ENCODE data around the gene CDC42EP4. TPM values are rescaled to one million over a fixed set of nuclear protein-coding genes. Genes with fewer than 3 reads are reported as not detected.
A peak's percentile ranks its signal among the peaks of the same experiment; 100 is the strongest.

The CDC42EP4 gene
- total RNA-seq, 4 donors from 2014 or later: 45.1 to 63.9 (median 52.9) TPM

DNA sequence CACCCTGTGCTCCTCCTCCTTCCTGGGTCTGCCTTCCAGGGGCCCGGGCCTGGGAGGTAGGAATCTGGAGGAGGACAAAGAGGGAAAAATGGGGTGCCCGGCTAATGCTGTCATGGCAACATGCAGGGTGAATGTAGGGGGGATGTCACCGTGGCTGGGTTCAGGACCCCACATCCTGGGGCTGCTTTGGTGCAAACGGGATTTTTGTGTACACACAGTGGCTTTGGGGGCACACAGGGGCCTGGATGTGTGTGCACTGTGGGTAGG lies 37.0 kb upstream of the CDC42EP4 start:
- Histone ChIP-seq H3K4me1 (peaks cover 0 to 36% (median 7%) of the 10 kb centered on the region in 3 donors), H3K9me3 (no peaks in the 10 kb centered on the region), H3K27me3 (peaks cover 0 to 3% (median 0%) of the 10 kb centered on the region in 4 donors), H3K4me3 (no peak overlapping the region), H3K36me3 (no peaks in the 10 kb centered on the region), H3K27ac (peak overlapping the region; percentile 33 to 74 (median 54))
- no CpG with 5 or more reads among the region's 4 CpGs for WGBS, 2 donors
- TF ChIP-seq, protein P1, sequence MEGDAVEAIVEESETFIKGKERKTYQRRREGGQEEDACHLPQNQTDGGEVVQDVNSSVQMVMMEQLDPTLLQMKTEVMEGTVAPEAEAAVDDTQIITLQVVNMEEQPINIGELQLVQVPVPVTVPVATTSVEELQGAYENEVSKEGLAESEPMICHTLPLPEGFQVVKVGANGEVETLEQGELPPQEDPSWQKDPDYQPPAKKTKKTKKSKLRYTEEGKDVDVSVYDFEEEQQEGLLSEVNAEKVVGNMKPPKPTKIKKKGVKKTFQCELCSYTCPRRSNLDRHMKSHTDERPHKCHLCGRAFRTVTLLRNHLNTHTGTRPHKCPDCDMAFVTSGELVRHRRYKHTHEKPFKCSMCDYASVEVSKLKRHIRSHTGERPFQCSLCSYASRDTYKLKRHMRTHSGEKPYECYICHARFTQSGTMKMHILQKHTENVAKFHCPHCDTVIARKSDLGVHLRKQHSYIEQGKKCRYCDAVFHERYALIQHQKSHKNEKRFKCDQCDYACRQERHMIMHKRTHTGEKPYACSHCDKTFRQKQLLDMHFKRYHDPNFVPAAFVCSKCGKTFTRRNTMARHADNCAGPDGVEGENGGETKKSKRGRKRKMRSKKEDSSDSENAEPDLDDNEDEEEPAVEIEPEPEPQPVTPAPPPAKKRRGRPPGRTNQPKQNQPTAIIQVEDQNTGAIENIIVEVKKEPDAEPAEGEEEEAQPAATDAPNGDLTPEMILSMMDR (IDR thresholded peaks at IDR 0.05): no peak
- TF ChIP-seq POLR2A (IDR thresholded peaks at IDR 0.05): no peak
- no peak for DNase-seq
- intact Hi-C loops (cut with DNase I): no loop called here

DNA sequence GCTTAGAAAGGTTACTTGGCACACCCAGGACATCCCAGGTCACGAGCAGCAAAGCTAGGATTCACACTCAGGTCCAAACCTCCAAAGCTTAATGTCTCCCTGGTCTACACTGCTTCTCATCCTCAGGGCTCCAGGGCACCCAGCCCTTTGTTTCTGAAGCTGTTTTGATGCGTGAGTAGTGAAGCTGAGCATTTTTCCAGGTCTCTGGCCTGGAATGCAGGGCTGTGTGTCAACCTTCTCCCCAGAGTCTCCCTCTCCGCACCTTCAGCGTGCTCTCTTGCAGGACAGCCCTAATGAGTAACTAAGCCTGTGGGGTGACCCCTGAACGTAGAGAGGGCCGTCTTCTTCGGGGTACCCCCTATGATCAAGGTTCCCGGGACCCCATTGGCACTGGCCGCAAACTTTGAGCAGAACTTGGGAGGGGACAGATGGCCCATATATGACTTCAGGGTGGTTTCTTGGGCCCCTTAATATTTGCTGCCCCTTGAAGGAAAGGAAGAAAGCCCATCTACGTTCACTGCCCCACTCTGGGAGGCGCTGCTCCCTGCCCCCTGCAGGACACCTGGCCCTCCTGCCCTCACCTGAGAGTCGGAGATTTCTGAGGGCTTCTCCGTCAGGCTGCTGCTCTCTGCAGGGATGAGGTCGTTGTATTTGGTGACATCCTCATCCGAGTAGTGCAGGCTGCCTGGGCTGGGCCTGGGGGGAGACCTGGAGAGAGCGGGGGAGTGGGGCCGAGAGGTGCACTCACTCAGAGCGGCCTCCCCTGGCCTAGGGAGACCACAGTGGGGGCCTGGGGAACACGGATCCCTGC lies 36.4 kb upstream of the CDC42EP4 start:
- peaks cover 0 to 42% (median 12%) of the 10 kb centered on the region in 3 donors for H3K4me1 ChIP-seq
- peaks cover 0 to 8% (median 0%) of the 10 kb centered on the region in 4 donors for H3K27me3 ChIP-seq
- H3K36me3 ChIP-seq: no peaks in the 10 kb centered on the region
- intact Hi-C loops (cut with DNase I): no loop called here
- WGBS, 2 donors: 83% methylated on average over 7 of the region's 19 CpGs; no CpG with 5 or more reads in 1 of the 2 donors
- no peak for TF ChIP-seq POLR2A (IDR thresholded peaks at IDR 0.05)
- TF ChIP-seq, protein P1 (IDR thresholded peaks at IDR 0.05): no peak
- DNase-seq: no peak
- no peaks in the 10 kb centered on the region for H3K9me3 ChIP-seq
- peak overlapping the region in 3 of 4 donors; percentile 49 to 74 (median 69) for H3K27ac ChIP-seq
- H3K4me3 ChIP-seq: no peak overlapping the region

DNA sequence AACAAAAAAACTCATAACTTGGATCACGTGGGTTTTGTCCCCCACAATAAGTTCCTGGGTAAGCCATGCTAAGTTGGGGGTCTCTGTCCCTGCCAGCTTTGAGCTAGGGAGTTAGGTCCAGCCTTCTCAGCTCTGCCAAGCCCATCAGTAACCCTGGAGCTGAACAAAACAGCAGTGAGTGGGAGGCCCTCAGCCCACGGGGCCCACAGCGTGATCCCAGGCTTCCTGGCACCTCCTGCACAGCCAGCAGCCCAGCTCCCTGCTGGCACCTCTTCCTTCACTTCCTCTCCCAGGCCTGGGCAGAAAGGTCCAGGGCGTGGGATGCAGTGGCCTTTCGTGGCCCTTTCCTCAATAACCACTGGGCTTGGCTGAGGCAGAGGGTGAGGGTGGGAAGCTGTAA lies 35.5 kb upstream of the CDC42EP4 start:
- DNase-seq: no peak
- Histone ChIP-seq H3K36me3 (no peaks in the 10 kb centered on the region), H3K4me1 (peaks cover 8 to 51% (median 19%) of the 10 kb centered on the region in 3 donors), H3K9me3 (no peaks in the 10 kb centered on the region), H3K27ac (peak overlapping the region in 3 of 4 donors; percentile 49 to 69 (median 50)), H3K4me3 (no peak overlapping the region), H3K27me3 (peaks cover 0 to 12% (median 0%) of the 10 kb centered on the region in 4 donors)
- intact Hi-C loops (cut with DNase I): no loop called here
- TF ChIP-seq, protein P1 (IDR thresholded peaks at IDR 0.05): no peak
- 31 to 67% methylated on average over 2 to 5 of the region's 5 CpGs for WGBS, 2 donors

DNA sequence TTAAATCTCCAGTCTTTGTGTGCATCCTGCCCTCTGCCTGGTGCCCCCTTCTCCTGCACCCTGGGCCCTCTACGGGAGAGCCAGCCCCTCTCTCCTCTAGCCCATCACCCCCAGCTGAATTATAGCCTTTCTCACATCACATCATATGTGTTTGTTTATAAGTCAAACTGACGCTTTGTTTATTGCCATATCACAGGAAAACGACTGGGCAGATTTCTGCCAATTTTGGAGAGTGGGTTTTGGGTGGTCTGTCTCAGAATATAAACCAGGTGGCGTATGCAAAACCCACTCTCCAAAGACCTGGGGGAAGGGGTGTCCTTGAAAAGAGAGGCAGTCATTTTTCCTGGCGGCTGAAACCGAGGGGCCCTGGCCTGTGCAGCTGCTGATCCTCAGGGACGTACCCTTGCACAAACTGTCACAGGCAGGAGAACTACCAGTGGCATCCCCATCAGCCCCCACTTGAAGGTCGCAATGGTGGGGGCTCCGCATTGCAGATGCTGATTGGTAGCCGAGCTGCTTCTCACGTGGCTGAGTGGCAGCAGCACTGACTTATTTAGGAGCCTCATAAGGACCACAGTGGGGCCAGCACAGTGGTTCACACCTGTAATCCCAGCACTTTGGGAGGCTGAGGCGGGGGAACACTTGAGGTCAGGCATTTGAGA lies 34.8 kb upstream of the CDC42EP4 start:
- WGBS, 2 donors: 60 to 78% methylated on average over 6 to 9 of the region's 12 CpGs
- no peak overlapping the region for H3K4me3 ChIP-seq
- no peaks in the 10 kb centered on the region for H3K36me3 ChIP-seq
- TF ChIP-seq, protein P1 (IDR thresholded peaks at IDR 0.05): no peak
- no peak for TF ChIP-seq POLR2A (IDR thresholded peaks at IDR 0.05)
- peaks cover 0 to 12% (median 0%) of the 10 kb centered on the region in 4 donors for H3K27me3 ChIP-seq
- peaks cover 15 to 58% (median 26%) of the 10 kb centered on the region in 3 donors for H3K4me1 ChIP-seq
- DNase-seq: no peak
- H3K27ac ChIP-seq: peak overlapping the region in 3 of 4 donors; percentile 15 to 50 (median 26)
- intact Hi-C loops (cut with DNase I): no loop called here
- H3K9me3 ChIP-seq: no peaks in the 10 kb centered on the region
